Pancreas (tissue), 10 donors: Measurements from ENCODE around the gene TMED5. TPM values are rescaled to one million over a fixed set of nuclear protein-coding genes. Genes with fewer than 3 reads are reported as not detected.
"Not testable (repeated sequence)": the region's sequence is repeated elsewhere in the genome, so short reads cannot be mapped to it uniquely, and the experiment has no call there.

Experiments
- ATAC-seq, 4 donors: fragments of 200-7000 bp; cut with Tn5 transposase; one replicate each; pipeline versions ENCODE4 v1.8.0 to v1.9.1; 2020; ENCODE audit warnings: mild to moderate bottlenecking in 4 of 4, moderate library complexity in 4 of 4
- DNase-seq, 6 donors: peaks; one replicate each; pipeline ENCODE4 v3.0.0-alpha.2; 2020
- FAIRE-seq: peaks from 2 replicates; lab custom pipeline; 2012; peaks lifted over from hg19 to GRCh38; lab: Jason Lieb, UNC
- H3K27ac ChIP-seq, 4 donors: fragments of 200-600 bp; sonication (generic); 1 replicate in 3 of 4; 2 replicates in 1 of 4; pipeline versions ENCODE4 v1.5.0 to v1.8.0; 2020
- H3K27me3 ChIP-seq, 4 donors: fragments of 200-600 bp; one replicate each; pipeline ENCODE4 v1.8.0; 2021
- H3K36me3 ChIP-seq, 3 donors: fragments of 200-600 bp; sonication (generic) in 1 of 3; one replicate each; pipeline versions ENCODE4 v1.5.0 to v1.8.0; 2020 to 2021
- H3K4me1 ChIP-seq, 3 donors: fragments of 200-600 bp; one replicate each; pipeline ENCODE4 v1.8.0; 2021
- H3K4me3 ChIP-seq, 4 donors: fragments of 200-600 bp; sonication (generic) in 2 of 4; one replicate each; pipeline versions ENCODE4 v1.5.0 to v1.8.0; 2020 to 2021
- H3K9me3 ChIP-seq, 4 donors: fragments of 200-600 bp; one replicate each; pipeline ENCODE4 v1.8.0; 2021
- WGBS, 2 donors: extraction: QIAGEN DNeasy Blood & Tissue Kit; methylation state at CpG; one replicate each; pipeline ENCODE4 v1.1.7; 2013; 5-methylcytosine and 5-hydroxymethylcytosine counted together
- intact Hi-C, 3 donors: fragments of 100-400 bp; cut with DNase I; formaldehyde crosslinking; loops; one replicate each; pipeline versions ENCODE4 v1.11.1 to v1.14.2; 2022
- polyA plus RNA-seq, 2 donors: library from polyadenylated mRNA; stranded (reverse); fragments of 200-250 nt; gene quantifications; one replicate each; pipeline ENCODE4 v1.2.3, GENCODE V29; 2013
- total RNA-seq, 6 donors: library from RNA; stranded (reverse); fragmentation: NEBNext Ultra II Directional in 4 of 6; extraction: Animal tissue kit (Norgen Biotek cat#: 25700) in 4 of 6; gene quantifications; one replicate each; pipeline versions ENCODE4 v1.2.1 to v1.2.4, GENCODE V29; 2021 to 2023
- TF ChIP-seq, protein P1 (sequence below), 4 donors: fragments of 200-600 bp; sonication (generic) in 3 of 4; IDR thresholded peaks; one replicate each; pipeline versions ENCODE4 v1.5.0 to v1.8.0; 2021; ENCODE audit warnings: antibody characterized with exemption in 4 of 4
- donor health status: healthy with polysubstance abuse.
- donor health status: DM: no; HTN: no; CAD: no; lungs with moderate emphysema.
- donor health status: DM: no; HTN: no; CAD: no.
- donor health status: control.
- donor health status: control.
- donor health status: Bipolar disorder and iron deficiency.
- donor health status: DM: yes; HTN: yes; CAD: no.
- donor health status: DM: no; HTN: no; CAD: no.
- donor health status: DM: no; HTN: no; CAD: no.
- donor health status: DM: yes; HTN: yes; CAD: no.

TMED5 gene
- total and polyA plus RNA-seq, 8 donors, result 4.3 to 29.0 (median 17.9) TPM

DNA sequence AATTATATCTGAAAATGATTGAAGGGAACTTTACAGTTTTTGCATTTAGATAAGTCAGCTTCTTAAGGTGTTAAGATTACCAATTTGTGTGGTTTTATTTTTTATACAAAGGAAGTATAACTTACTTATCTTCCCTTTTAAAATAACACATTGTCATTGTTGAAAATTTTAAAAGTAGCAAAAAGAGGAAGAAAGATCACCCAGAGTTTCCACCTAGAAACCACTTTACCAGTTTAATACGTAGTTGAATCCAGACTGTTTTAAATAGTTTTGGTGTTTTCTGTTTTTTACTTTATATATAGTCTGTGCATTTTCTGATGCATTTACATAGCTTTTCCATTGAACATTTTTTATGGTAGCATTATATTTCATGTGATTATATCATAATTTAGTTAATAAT lies 6.5 kb upstream of the TMED5 start:
- TF ChIP-seq, protein P1, sequence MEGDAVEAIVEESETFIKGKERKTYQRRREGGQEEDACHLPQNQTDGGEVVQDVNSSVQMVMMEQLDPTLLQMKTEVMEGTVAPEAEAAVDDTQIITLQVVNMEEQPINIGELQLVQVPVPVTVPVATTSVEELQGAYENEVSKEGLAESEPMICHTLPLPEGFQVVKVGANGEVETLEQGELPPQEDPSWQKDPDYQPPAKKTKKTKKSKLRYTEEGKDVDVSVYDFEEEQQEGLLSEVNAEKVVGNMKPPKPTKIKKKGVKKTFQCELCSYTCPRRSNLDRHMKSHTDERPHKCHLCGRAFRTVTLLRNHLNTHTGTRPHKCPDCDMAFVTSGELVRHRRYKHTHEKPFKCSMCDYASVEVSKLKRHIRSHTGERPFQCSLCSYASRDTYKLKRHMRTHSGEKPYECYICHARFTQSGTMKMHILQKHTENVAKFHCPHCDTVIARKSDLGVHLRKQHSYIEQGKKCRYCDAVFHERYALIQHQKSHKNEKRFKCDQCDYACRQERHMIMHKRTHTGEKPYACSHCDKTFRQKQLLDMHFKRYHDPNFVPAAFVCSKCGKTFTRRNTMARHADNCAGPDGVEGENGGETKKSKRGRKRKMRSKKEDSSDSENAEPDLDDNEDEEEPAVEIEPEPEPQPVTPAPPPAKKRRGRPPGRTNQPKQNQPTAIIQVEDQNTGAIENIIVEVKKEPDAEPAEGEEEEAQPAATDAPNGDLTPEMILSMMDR (IDR thresholded peaks at IDR 0.05), result no peak
- Histone ChIP-seq H3K4me1 (no peaks in the 10 kb centered on the region), H3K9me3 (no peaks in the 10 kb centered on the region), H3K4me3 (no peak overlapping the region), H3K27me3 (no peaks in the 10 kb centered on the region), H3K27ac (no peak overlapping the region), H3K36me3 (no peaks in the 10 kb centered on the region)
- DNase-seq, result no peak
- 91 to 93% methylated on average over 1 of the region's 1 CpG for WGBS, 2 donors
- no peak for FAIRE-seq
- no peak for ATAC-seq
- intact Hi-C loops, result no loop called here

DNA sequence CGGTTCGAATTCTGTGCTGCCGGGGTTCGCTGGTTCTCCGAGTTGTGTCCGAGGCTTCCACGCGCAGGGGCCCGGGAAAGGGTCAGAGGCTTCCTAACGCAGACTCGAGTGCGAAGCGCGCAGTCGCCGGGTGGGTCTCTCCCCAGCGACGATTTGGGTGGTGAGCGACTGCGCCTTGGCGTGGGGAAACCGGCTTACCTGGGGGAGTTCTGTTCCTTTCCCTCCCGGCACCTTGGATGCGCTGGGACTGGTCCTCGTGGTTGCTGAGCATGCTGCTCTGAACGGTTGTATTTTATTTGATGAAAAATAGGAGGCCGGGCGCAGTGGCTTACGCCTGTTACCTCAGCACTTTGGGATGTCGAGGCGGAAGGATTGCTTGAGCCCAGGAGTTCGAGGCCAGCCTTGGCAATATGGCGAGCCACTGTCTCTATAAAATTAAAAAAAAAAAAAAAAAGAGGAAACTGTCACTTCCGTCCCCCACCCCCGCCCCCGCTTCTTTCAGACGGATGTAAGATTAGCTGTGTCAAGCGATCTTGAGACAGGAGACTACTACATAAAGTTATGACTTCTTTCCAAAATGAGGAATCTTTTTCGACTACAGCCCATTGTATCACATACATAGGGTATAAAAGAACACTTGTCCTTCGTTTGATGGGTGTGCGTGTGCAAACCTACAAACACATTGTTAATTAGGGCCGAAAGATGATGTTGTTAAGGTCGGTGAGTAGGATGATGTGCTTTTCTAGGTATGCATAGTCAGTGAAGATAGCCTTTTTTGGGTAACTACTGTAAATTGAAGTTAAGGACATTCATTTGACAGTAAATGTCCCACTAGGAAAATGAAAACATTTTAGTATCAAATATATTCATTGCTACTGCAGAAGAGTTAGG lies 755 bp upstream of the TMED5 start, which contains the start of gene CCDC18:
TSS of gene CCDC18 (plus strand) at position 2 of the 891 bp plus-strand sequence. CDS start 2,638 bp downstream, outside the sequence.
- Histone ChIP-seq H3K9me3 (no peaks in the 10 kb centered on the region), H3K27ac (peak within 1 kb of the TSS; percentile 92 to 98 (median 96)), H3K4me1 (peaks cover 0 to 13% (median 11%) of the 10 kb centered on the region in 3 donors), H3K27me3 (no peaks in the 10 kb centered on the region), H3K4me3 (peak within 1 kb of the TSS; percentile 62 to 88 (median 85)), H3K36me3 (no peaks in the 10 kb centered on the region)
- intact Hi-C loops, result no loop called here
- no peak for DNase-seq
- 3% methylated on average over 43 of the region's 43 CpGs for WGBS, 2 donors
- FAIRE-seq, result no peak
- ATAC-seq, result peak in 1 of 4 donors; percentile 1
- TF ChIP-seq, protein P1 (IDR thresholded peaks at IDR 0.05), result no peak

DNA sequence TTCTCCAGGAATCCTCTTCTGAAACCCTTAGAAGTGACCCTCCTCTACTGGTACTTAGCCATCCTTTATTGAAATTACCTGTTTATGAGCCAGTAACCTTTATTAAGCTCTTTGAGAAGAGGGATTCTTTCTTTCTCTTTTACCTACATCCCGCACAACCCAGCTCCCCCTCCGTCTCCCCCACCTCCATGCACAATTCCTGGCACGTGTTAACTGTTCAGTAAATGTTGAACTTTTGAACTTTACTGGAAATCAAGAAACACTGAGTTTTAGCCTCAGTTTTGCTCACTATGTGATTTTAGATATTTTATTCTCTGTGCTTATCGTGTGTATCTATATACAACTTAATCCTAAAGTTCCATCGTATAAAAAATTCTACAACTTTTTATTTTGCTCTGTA lies 1.8 kb downstream of the TMED5 start:
- no peaks in the 10 kb centered on the region for H3K36me3 ChIP-seq
- ATAC-seq (no peak), DNase-seq (no peak), FAIRE-seq (no peak)
- TF ChIP-seq, protein P1 (IDR thresholded peaks at IDR 0.05), result no peak
- H3K27ac ChIP-seq, result no peak overlapping the region
- H3K9me3 ChIP-seq, result no peaks in the 10 kb centered on the region
- WGBS, 2 donors, result 34 to 50% methylated on average over 5 of the region's 5 CpGs
- H3K4me3 ChIP-seq, result peak overlapping the region in 2 of 4 donors; percentile 87 to 88
- no peaks in the 10 kb centered on the region for H3K27me3 ChIP-seq
- H3K4me1 ChIP-seq, result peaks cover 0 to 13% (median 11%) of the 10 kb centered on the region in 3 donors
- intact Hi-C loops, result no loop called here

DNA sequence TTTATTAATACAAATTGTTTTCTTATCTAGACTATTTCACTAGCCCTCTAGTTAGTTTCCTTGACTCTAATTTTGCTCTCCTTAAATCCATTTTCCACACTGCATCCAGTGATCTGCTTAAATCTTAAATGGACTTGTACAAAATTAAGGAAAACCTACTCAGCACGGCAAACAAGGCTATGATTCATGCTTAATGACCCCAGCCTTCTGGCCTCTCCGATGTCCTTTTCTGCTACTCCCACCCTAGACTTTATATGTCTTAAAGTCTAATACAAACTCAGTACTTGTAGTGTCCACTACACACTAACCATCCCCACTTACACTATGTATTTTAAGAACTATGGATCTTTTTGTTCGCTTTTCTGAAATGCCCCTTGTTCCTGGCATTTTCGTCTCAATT lies 2.2 kb downstream of the TMED5 start:
- no peaks in the 10 kb centered on the region for H3K36me3 ChIP-seq
- no peak for ATAC-seq
- H3K27ac ChIP-seq, result no peak overlapping the region
- intact Hi-C loops, result no loop called here
- peak overlapping the region in 1 of 4 donors; percentile 88 for H3K4me3 ChIP-seq
- no peaks in the 10 kb centered on the region for H3K9me3 ChIP-seq
- FAIRE-seq, result no peak
- H3K4me1 ChIP-seq, result peaks cover 0 to 13% (median 11%) of the 10 kb centered on the region in 3 donors
- DNase-seq, result no peak
- no peaks in the 10 kb centered on the region for H3K27me3 ChIP-seq
- 43 to 58% methylated on average over 4 of the region's 4 CpGs for WGBS, 2 donors
- TF ChIP-seq, protein P1 (IDR thresholded peaks at IDR 0.05), result no peak

DNA sequence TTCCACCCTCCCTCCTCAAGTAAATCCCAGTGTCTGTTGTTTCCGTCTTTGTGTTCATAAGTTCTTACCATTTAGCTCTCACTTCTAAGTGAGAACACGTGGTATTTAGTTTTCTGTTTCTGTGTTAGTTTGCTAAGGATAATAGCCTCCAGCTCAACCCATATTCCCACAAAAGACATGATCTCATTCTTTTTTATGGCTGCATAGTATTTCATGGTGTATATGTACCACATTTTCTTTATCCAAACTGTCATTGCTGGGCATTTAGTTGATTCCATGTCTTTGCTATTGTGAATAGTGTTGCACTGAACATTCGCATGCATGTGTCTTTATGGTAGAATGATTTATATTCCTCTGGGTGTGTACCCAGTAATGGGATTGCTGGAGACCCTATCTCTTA lies 5.6 kb downstream of the TMED5 start:
- FAIRE-seq, H3K9me3 ChIP-seq, H3K27ac ChIP-seq, H3K36me3 ChIP-seq, H3K4me3 ChIP-seq, DNase-seq, intact Hi-C loops, H3K27me3 ChIP-seq, ATAC-seq: not testable (repeated sequence)
- 97 to 98% methylated on average over 3 of the region's 3 CpGs for WGBS, 2 donors
- H3K4me1 ChIP-seq, result peaks cover 0 to 16% (median 15%) of the 10 kb centered on the region in 3 donors
